ENCODE measurements around the gene SLC38A3.

DNA sequence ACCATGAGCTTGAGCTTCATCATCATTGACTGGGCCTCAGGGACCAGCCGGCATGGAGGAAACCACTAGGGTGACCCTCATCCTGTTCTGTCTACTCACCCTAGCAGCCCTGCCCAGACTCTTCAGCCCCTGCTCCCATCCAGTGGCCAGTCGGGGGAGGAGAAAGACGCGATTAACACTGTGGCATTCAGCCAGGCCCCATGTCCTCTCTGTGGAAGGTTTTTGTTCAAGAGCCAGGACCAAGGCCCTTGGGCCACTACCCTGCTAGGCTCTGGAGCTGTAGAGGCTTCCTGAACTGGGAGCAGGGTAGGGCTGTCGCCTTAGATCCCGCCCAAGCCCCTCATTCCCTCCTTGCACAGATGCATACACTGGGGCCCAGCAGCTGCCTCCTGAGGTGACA, 15.0 kb downstream of the SLC38A3 start:
- TF ChIP-seq RAD21 (IDR thresholded peaks at IDR 0.05 in 1 of 2, conservative IDR thresholded peaks at IDR 0.05 in 1 of 2; ENCODE audit: low read depth in 2 of 2, low read length in 2 of 2): no peak
- TF ChIP-seq SP2 (IDR thresholded peaks at IDR 0.05; ENCODE audit: low read length): no peak
- no peak for TF ChIP-seq NANOG (IDR thresholded peaks at IDR 0.05; ENCODE audit: insufficient read depth, low read depth, low read length, poor library complexity, severe bottlenecking)
- no peak for TF ChIP-seq CBX5 (IDR thresholded peaks at IDR 0.05; ENCODE audit: low read depth, low read length)
- TF ChIP-seq, protein P1, sequence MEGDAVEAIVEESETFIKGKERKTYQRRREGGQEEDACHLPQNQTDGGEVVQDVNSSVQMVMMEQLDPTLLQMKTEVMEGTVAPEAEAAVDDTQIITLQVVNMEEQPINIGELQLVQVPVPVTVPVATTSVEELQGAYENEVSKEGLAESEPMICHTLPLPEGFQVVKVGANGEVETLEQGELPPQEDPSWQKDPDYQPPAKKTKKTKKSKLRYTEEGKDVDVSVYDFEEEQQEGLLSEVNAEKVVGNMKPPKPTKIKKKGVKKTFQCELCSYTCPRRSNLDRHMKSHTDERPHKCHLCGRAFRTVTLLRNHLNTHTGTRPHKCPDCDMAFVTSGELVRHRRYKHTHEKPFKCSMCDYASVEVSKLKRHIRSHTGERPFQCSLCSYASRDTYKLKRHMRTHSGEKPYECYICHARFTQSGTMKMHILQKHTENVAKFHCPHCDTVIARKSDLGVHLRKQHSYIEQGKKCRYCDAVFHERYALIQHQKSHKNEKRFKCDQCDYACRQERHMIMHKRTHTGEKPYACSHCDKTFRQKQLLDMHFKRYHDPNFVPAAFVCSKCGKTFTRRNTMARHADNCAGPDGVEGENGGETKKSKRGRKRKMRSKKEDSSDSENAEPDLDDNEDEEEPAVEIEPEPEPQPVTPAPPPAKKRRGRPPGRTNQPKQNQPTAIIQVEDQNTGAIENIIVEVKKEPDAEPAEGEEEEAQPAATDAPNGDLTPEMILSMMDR (IDR thresholded peaks at IDR 0.05; ENCODE audit: control extremely low read depth in 1 of 3, insufficient read depth in 1 of 3, low read depth in 1 of 3, low read length in 3 of 3): no peak

Measured in H1 (cell line).